T-cell (primary cell): ENCODE measurements around the gene TTLL8. TPM values are rescaled to one million over a fixed set of nuclear protein-coding genes. Genes with fewer than 3 reads are reported as not detected.
A peak's percentile ranks its signal among the peaks of the same experiment; 100 is the strongest.

Experiments used
- ATAC-seq, 4 experiments: fragments of 200-7000 bp in 3 of 4; fragments of 150-1000 bp in 1 of 4; cut with Tn5 transposase; replicated peaks in 1 of 4; 1 replicate in 3 of 4; 2 replicates in 1 of 4; pipeline ENCODE4 v1.10.0; 2021; ENCODE audit warnings: moderate library complexity in 3 of 4, mild to moderate bottlenecking in 2 of 4, moderate number of reproducible peaks in 1 of 4
- CTCF ChIA-PET, 2 donors: fragments of 300-600 bp; sonication (Branson Sonifier 250); formaldehyde crosslinking; loops; one replicate each; lab custom pipeline; 2022; ENCODE audit warnings: antibody characterized with exemption in 2 of 2; lab: Charles Lee
- POLR2A ChIA-PET, 2 donors: fragments of 300-600 bp; sonication (Branson Sonifier 250); formaldehyde crosslinking; loops; one replicate each; lab custom pipeline; 2022; ENCODE audit warnings: antibody characterized with exemption in 2 of 2; lab: Charles Lee
- DNase-seq, 35 experiments: peaks; one replicate each; pipeline versions ENCODE4 v3.0.0 to v3.0.0-alpha.2; 2013 to 2023
- H3K27ac ChIP-seq: one replicate; pipeline ENCODE4 v1.5.1; 2013; ENCODE audit warnings: low read length
- H3K27me3 ChIP-seq, 2 experiments: replicated peaks in 1 of 2; 1 replicate in 1 of 2; 2 replicates in 1 of 2; pipeline versions ENCODE4 v1.6.1 to v1.7.0; 2013; ENCODE audit warnings: low read length in 1 of 2, mixed read lengths in 1 of 2; ENCODE audit not compliant: control insufficient read depth in 2 of 2, insufficient read depth in 2 of 2; ENCODE audit errors: extremely low read depth in 1 of 2
- H3K36me3 ChIP-seq, 2 donors: 1 replicate in 1 of 2; 2 replicates in 1 of 2; pipeline versions ENCODE4 v1.6.1 to v1.7.0; 2013; ENCODE audit warnings: low read length in 1 of 2; ENCODE audit not compliant: control insufficient read depth in 2 of 2, insufficient read depth in 1 of 2; ENCODE audit errors: extremely low read depth in 1 of 2
- H3K4me1 ChIP-seq, 2 experiments: 1 replicate in 1 of 2; 2 replicates in 1 of 2; pipeline versions ENCODE4 v1.6.1 to v1.7.0; 2013; ENCODE audit warnings: low read length in 2 of 2, mixed read lengths in 1 of 2; ENCODE audit not compliant: insufficient read depth in 2 of 2, control insufficient read depth in 1 of 2; ENCODE audit errors: extremely low read depth in 1 of 2
- H3K4me3 ChIP-seq, 2 donors: 1 replicate in 1 of 2; 2 replicates in 1 of 2; pipeline versions ENCODE4 v1.5.1 to v1.7.0; 2013; ENCODE audit warnings: mild to moderate bottlenecking in 2 of 2, low read length in 1 of 2, moderate library complexity in 1 of 2; ENCODE audit not compliant: control insufficient read depth in 1 of 2; ENCODE audit errors: extremely low read depth in 1 of 2
- H3K9me3 ChIP-seq: 2 replicates; pipeline ENCODE4 v1.7.0; 2013
- H3K27ac Mint-ChIP-seq, 2 donors: one replicate each; pipeline ENCODE4 v1.8.0; 2020 to 2021; ENCODE audit warnings: mild to moderate bottlenecking in 2 of 2, mixed read lengths in 2 of 2
- H3K27me3 Mint-ChIP-seq, 2 donors: one replicate each; pipeline ENCODE4 v1.8.0; 2021 to 2022; ENCODE audit warnings: mixed read lengths in 2 of 2
- H3K36me3 Mint-ChIP-seq: one replicate; pipeline ENCODE4 v1.8.0; 2021; ENCODE audit warnings: mixed read lengths
- H3K4me1 Mint-ChIP-seq, 3 donors: one replicate each; pipeline ENCODE4 v1.8.0; 2020 to 2022; ENCODE audit warnings: mixed read lengths in 3 of 3, mild to moderate bottlenecking in 1 of 3
- H3K4me3 Mint-ChIP-seq, 3 donors: one replicate each; pipeline ENCODE4 v1.8.0; 2020 to 2022; ENCODE audit warnings: mild to moderate bottlenecking in 3 of 3, mixed read lengths in 3 of 3, moderate library complexity in 3 of 3
- H3K9me3 Mint-ChIP-seq, 3 donors: one replicate each; pipeline ENCODE4 v1.8.0; 2020 to 2022; ENCODE audit warnings: mixed read lengths in 3 of 3
- WGBS: methylation state at CpG from one replicate; pipeline ENCODE4 v1.1.5; 2013; ENCODE audit warnings: missing lambda C conversion rate; ENCODE audit not compliant: insufficient coverage; 5-methylcytosine and 5-hydroxymethylcytosine counted together
- total RNA-seq, 35 experiments: library from RNA in 6 of 35; stranded (reverse) in 6 of 35; fragments of 120-200 nt in 1 of 35; gene quantifications; one replicate each; pipeline versions ENCODE4 v1.2.1 to v1.2.4 and lab custom pipeline; 2013 to 2026

Gene TTLL8
- total RNA-seq, 5 donors from 2014 or later (not counting 1 experiment from before 2014, with no cell fraction given): not detected

GRCh38 chr22:49997251-49997599 is 60.9 kb downstream of the TTLL8 start:
- POLR2A ChIA-PET: no interaction called here
- CTCF ChIA-PET: no interaction called here
- 90% methylated on average over 2 of the region's 12 CpGs for WGBS
- H3K27me3 ChIP-seq: peaks cover 0 to 50% of the 10 kb centered on the region in 2 experiments
- H3K36me3 ChIP-seq: no peaks in the 10 kb centered on the region
- peaks cover 0 to 27% of the 10 kb centered on the region in 2 experiments for H3K4me1 ChIP-seq
- ATAC-seq: no peak
- H3K4me3 ChIP-seq: no peak overlapping the region
- no peak overlapping the region for H3K27ac Mint-ChIP-seq
- peaks cover 6 to 17% (median 9%) of the 10 kb centered on the region in 3 donors for H3K4me1 Mint-ChIP-seq
- no peak overlapping the region for H3K4me3 Mint-ChIP-seq
- DNase-seq: no peak
- H3K27ac ChIP-seq: no peak overlapping the region
- H3K9me3 ChIP-seq: no peaks in the 10 kb centered on the region
- H3K27me3 Mint-ChIP-seq: peaks cover 0 to 9% of the 10 kb centered on the region in 2 donors
- no peaks in the 10 kb centered on the region for H3K36me3 Mint-ChIP-seq
- no peaks in the 10 kb centered on the region for H3K9me3 Mint-ChIP-seq

- no peaks in the 10 kb centered on the region for H3K36me3 ChIP-seq
- 84% methylated on average over 14 of the region's 19 CpGs for WGBS
- ATAC-seq: no peak
- CTCF ChIA-PET: no interaction called here
- peaks cover 6 to 17% (median 9%) of the 10 kb centered on the region in 3 donors for H3K4me1 Mint-ChIP-seq
- no peak overlapping the region for H3K27ac ChIP-seq
- no peaks in the 10 kb centered on the region for H3K9me3 Mint-ChIP-seq
- DNase-seq: peak in 1 of 35 experiments; percentile 11
- peaks cover 0 to 27% of the 10 kb centered on the region in 2 experiments for H3K4me1 ChIP-seq
- no peaks in the 10 kb centered on the region for H3K36me3 Mint-ChIP-seq
- H3K4me3 ChIP-seq: no peak overlapping the region
- H3K9me3 ChIP-seq: no peaks in the 10 kb centered on the region
- POLR2A ChIA-PET: interaction anchor here in 1 of 2 donors (0.6 kb wide), 1 partner anchor 293 kb away, joined by 7 read pairs; no protein-coding TSS in a partner anchor
- no peak overlapping the region for H3K27ac Mint-ChIP-seq
- peaks cover 0 to 45% of the 10 kb centered on the region in 2 experiments for H3K27me3 ChIP-seq
- peaks cover 0 to 9% of the 10 kb centered on the region in 2 donors for H3K27me3 Mint-ChIP-seq
- H3K4me3 Mint-ChIP-seq: no peak overlapping the region
Observed at GRCh38 chr22:49996518-49997250, 61.4 kb downstream of the TTLL8 start.

DNA sequence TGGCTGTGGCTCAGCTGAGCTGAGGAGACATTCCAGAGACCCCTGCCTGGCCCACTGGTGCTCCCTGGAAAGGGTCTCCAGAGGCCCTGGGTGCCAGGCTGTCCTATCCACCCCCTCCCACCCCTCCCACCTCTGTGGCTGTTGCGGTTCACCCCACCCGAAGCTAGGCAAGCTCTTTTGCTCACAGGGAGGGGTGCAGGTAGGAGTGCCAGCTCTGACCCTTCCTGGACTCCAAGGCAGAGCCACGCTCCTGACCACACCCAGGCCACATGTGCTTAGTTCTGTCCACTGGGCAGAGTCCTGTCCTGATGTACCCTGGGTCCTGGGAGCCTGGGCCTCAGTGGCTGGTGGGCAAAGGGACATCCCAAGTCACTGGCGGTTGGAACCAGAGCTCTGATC is 62.0 kb downstream of the TTLL8 start:
- H3K4me3 ChIP-seq: no peak overlapping the region
- POLR2A ChIA-PET: interaction anchor here in 1 of 2 donors (0.6 kb wide), 1 partner anchor 293 kb away, joined by 7 read pairs; no protein-coding TSS in a partner anchor
- ATAC-seq: no peak
- CTCF ChIA-PET: no interaction called here
- H3K27me3 ChIP-seq: peaks cover 0 to 42% of the 10 kb centered on the region in 2 experiments
- Mint-ChIP-seq H3K4me3 (no peak overlapping the region), H3K9me3 (peaks cover 2 to 3% (median 2%) of the 10 kb centered on the region in 3 donors), H3K36me3 (peaks cover under 1% of the 10 kb centered on the region), H3K4me1 (peaks cover 6 to 17% (median 9%) of the 10 kb centered on the region in 3 donors), H3K27ac (no peak overlapping the region), H3K27me3 (peaks cover 0 to 9% of the 10 kb centered on the region in 2 donors)
- peaks cover 0 to 27% of the 10 kb centered on the region in 2 experiments for H3K4me1 ChIP-seq
- whole genome bisulfite sequencing: 76% methylated on average over 3 of the region's 4 CpGs
- no peak overlapping the region for H3K27ac ChIP-seq
- no peaks in the 10 kb centered on the region for H3K36me3 ChIP-seq
- peaks cover 3% of the 10 kb centered on the region for H3K9me3 ChIP-seq
- no peak for DNase-seq

DNA sequence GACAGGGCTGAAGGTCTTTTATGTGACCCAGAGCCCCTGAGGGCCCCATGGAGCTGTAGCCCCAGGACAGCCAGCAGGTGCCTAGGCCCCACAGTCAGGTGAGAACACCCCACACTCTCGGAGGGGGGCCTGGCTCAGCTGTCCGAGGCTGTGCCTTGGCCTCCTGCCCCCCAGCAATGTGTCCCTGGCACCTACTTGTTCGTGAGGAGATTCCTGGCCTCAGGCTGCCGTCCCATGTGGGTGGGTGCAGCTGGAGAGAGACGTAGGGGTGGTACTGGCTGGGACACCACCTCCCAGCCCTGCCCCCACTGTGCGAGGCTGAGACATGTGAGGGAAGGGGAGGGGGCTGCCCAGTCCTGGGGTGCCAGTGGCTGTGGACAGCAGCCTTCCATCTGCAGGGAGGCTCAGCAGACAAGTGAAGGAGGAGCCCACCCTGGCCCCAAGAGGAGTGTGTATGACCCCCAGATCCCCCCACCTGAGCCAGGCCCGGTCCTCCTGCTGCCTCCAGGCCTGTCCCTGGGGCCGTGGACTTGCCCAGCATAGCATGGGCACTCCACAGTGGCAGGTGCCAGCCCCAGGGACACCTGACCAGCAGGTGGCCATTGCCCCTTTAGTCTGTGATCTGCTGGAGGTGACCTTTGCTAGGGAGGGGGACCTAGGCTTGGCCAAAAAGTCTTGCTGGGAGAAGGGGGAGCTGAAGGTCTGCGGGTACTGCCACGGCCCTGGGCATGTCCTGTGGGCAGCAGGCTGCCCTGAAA is 62.6 kb downstream of the TTLL8 start:
- peaks cover 0 to 36% of the 10 kb centered on the region in 2 experiments for H3K27me3 ChIP-seq
- H3K9me3 ChIP-seq: peaks cover 3% of the 10 kb centered on the region
- Mint-ChIP-seq H3K27ac (no peak overlapping the region), H3K27me3 (peaks cover 0 to 6% of the 10 kb centered on the region in 2 donors), H3K9me3 (peaks cover 6 to 7% (median 7%) of the 10 kb centered on the region in 3 donors), H3K4me1 (peaks cover 6 to 17% (median 9%) of the 10 kb centered on the region in 3 donors), H3K36me3 (peaks cover 3% of the 10 kb centered on the region), H3K4me3 (no peak overlapping the region)
- ATAC-seq: no peak
- CTCF ChIA-PET: interaction anchor here in 1 of 2 donors (1.8 kb wide), 1 partner anchor 35 kb away, joined by 6 read pairs; no protein-coding TSS in a partner anchor
- H3K4me1 ChIP-seq: peaks cover 0 to 27% of the 10 kb centered on the region in 2 experiments
- H3K27ac ChIP-seq: no peak overlapping the region
- POLR2A ChIA-PET: interaction anchor here in 1 of 2 donors (0.6 kb wide), 1 partner anchor 121 kb away, joined by 4 read pairs; no protein-coding TSS in a partner anchor
- DNase-seq: peak in 1 of 35 experiments; percentile 22
- WGBS: 75% methylated on average over 6 of the region's 10 CpGs
- H3K36me3 ChIP-seq: no peaks in the 10 kb centered on the region
- no peak overlapping the region for H3K4me3 ChIP-seq

DNA sequence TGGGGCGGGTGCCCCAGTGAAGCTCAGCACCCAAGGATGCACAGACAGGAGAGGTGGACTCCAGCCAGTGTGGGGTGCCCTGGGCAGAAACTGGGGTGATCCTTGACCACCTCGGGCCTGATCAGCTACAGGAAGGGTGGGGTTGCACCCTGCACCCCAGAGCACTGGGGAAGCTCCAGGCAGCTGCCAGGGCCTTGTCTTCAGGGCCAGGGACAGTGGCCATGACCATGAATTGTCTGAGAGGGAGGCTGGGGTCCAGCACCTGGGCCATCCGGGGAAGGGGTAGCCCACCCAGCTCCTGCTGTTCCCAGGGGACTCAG is 63.1 kb downstream of the TTLL8 start:
- peaks cover 3% of the 10 kb centered on the region for H3K9me3 ChIP-seq
- peaks cover 0 to 6% of the 10 kb centered on the region in 2 donors for H3K27me3 Mint-ChIP-seq
- no peak for ATAC-seq
- H3K36me3 Mint-ChIP-seq: peaks cover 3% of the 10 kb centered on the region
- H3K27ac ChIP-seq: no peak overlapping the region
- WGBS: 63% methylated on average over 3 of the region's 3 CpGs
- no peak overlapping the region for H3K27ac Mint-ChIP-seq
- POLR2A ChIA-PET: interaction anchor here in 1 of 2 donors (0.6 kb wide), 1 partner anchor 120 kb away, joined by 4 read pairs; no protein-coding TSS in a partner anchor
- peaks cover 6 to 12% (median 7%) of the 10 kb centered on the region in 3 donors for H3K9me3 Mint-ChIP-seq
- peaks cover 0 to 31% of the 10 kb centered on the region in 2 experiments for H3K27me3 ChIP-seq
- peaks cover 6 to 17% (median 9%) of the 10 kb centered on the region in 3 donors for H3K4me1 Mint-ChIP-seq
- H3K36me3 ChIP-seq: no peaks in the 10 kb centered on the region
- H3K4me3 Mint-ChIP-seq: no peak overlapping the region
- H3K4me3 ChIP-seq: no peak overlapping the region
- CTCF ChIA-PET: interaction anchor here in 1 of 2 donors (1.8 kb wide), 1 partner anchor 35 kb away, joined by 6 read pairs; no protein-coding TSS in a partner anchor
- H3K4me1 ChIP-seq: peaks cover 0 to 24% of the 10 kb centered on the region in 2 experiments
- no peak for DNase-seq
